Colonic mucosa (tissue), 4 donors: ENCODE data around the gene BUD23. TPM values are rescaled to one million over a fixed set of nuclear protein-coding genes. Genes with fewer than 3 reads are reported as not detected.

Experiments
- DNase-seq: peaks from one replicate; pipeline ENCODE4 v3.0.0-alpha.2; 2020
- H3K27ac ChIP-seq: fragments of 200-600 bp; one replicate; pipeline ENCODE4 v1.8.0; 2021
- H3K27me3 ChIP-seq: fragments of 200-600 bp; one replicate; pipeline ENCODE4 v1.8.0; 2021
- H3K36me3 ChIP-seq: fragments of 200-600 bp; one replicate; pipeline ENCODE4 v1.8.0; 2021
- H3K4me1 ChIP-seq: fragments of 200-600 bp; one replicate; pipeline ENCODE4 v1.8.0; 2021; ENCODE audit warnings: mild to moderate bottlenecking
- H3K4me3 ChIP-seq: fragments of 200-600 bp; one replicate; pipeline ENCODE4 v1.8.0; 2021
- H3K9ac ChIP-seq, 2 donors: one replicate each; pipeline ENCODE4 v1.7.0; 2013; ENCODE audit warnings: control low read depth in 2 of 2, low read depth in 2 of 2, low read length in 2 of 2
- H3K9me3 ChIP-seq: fragments of 200-600 bp; one replicate; pipeline ENCODE4 v1.8.0; 2021
- intact Hi-C: fragments of 100-400 bp; cut with DNase I; formaldehyde crosslinking; loops from one replicate; pipeline ENCODE4 v1.14.1; 2022
- microRNA-seq: library from miRNA; unstranded; fragments of <30 nt; microRNA quantifications from one replicate; pipeline ENCODE4, GENCODE V29; 2019
- total RNA-seq, 2 donors: library from RNA; stranded (reverse); fragmentation: NEBNext Ultra II Directional in 1 of 2; extraction: Animal tissue kit (Norgen Biotek cat#: 25700) in 1 of 2; gene quantifications; one replicate each; pipeline ENCODE4 v1.2.1, GENCODE V29; 2021
- TF ChIP-seq, protein P1 (sequence below): fragments of 200-600 bp; IDR thresholded peaks from one replicate; pipeline ENCODE4 v1.8.0; 2022; ENCODE audit warnings: antibody characterized with exemption, mild to moderate bottlenecking
- donor health status: healthy.
- donor health status: DM: no; HTN: no; CAD: no.
- donor health status: DM: no; HTN: no; CAD: no.

BUD23 gene
- total RNA-seq, 2 donors from 2014 or later, result 46.4 to 79.5 TPM

DNA sequence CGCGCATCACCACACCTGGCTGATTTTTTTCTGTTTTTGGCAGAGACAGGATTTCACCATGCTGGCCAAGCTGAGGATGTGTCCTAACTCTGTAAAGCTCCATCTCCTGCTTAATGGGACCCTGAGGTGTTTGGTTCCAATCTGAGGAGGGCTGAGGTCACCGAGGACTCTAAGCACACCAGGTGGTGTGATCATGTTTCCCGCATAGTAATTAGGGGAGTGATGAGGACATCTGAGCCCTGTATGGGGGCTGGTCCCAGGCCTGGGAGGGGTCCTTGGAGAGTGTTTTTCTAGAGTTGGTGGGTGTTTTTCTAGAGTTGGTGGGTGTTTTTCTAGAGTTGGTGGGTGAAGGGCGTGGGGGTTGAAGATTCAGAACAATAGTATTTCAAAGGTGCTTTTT lies 58.2 kb downstream of the BUD23 start:
- H3K9ac ChIP-seq, result peak overlapping the region in 1 of 2 donors; percentile 96
- peak overlapping the region; percentile 84 for H3K27ac ChIP-seq
- H3K9me3 ChIP-seq, result no peaks in the 10 kb centered on the region
- H3K36me3 ChIP-seq, result no peaks in the 10 kb centered on the region
- H3K27me3 ChIP-seq, result no peaks in the 10 kb centered on the region
- DNase-seq, result no peak
- H3K4me3 ChIP-seq, result no peak overlapping the region
- TF ChIP-seq, protein P1, sequence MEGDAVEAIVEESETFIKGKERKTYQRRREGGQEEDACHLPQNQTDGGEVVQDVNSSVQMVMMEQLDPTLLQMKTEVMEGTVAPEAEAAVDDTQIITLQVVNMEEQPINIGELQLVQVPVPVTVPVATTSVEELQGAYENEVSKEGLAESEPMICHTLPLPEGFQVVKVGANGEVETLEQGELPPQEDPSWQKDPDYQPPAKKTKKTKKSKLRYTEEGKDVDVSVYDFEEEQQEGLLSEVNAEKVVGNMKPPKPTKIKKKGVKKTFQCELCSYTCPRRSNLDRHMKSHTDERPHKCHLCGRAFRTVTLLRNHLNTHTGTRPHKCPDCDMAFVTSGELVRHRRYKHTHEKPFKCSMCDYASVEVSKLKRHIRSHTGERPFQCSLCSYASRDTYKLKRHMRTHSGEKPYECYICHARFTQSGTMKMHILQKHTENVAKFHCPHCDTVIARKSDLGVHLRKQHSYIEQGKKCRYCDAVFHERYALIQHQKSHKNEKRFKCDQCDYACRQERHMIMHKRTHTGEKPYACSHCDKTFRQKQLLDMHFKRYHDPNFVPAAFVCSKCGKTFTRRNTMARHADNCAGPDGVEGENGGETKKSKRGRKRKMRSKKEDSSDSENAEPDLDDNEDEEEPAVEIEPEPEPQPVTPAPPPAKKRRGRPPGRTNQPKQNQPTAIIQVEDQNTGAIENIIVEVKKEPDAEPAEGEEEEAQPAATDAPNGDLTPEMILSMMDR, result no peak
- no peaks in the 10 kb centered on the region for H3K4me1 ChIP-seq
- intact Hi-C loops, result no loop called here

DNA sequence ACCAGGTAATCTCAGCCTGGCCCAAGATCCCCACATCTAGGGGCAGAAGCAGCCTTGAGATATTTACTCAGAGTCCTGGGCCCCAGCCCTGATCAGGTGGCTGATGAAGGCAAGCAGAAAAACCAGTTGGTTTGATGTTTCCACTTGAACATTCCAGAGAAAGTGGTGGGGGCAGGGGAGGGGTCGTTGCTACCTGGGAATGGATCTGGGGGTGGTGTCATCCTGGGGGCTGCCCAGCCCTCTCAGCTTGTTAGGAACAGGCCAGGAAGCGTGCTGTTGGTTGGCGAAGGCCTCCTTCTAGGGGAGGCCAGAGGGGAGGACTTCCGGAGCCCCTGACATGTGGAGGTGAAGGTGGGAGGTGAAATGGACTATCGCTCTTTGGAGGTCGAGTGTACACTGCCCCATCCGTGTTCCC lies 58.9 kb downstream of the BUD23 start:
- Histone ChIP-seq H3K4me1 (no peaks in the 10 kb centered on the region), H3K27me3 (no peaks in the 10 kb centered on the region), H3K9ac (peak overlapping the region; percentile 82 to 96), H3K9me3 (no peaks in the 10 kb centered on the region), H3K36me3 (no peaks in the 10 kb centered on the region), H3K4me3 (no peak overlapping the region), H3K27ac (peak overlapping the region; percentile 84)
- TF ChIP-seq, protein P1, result no peak
- intact Hi-C loops, result no loop called here
- DNase-seq, result peak; percentile 59

DNA sequence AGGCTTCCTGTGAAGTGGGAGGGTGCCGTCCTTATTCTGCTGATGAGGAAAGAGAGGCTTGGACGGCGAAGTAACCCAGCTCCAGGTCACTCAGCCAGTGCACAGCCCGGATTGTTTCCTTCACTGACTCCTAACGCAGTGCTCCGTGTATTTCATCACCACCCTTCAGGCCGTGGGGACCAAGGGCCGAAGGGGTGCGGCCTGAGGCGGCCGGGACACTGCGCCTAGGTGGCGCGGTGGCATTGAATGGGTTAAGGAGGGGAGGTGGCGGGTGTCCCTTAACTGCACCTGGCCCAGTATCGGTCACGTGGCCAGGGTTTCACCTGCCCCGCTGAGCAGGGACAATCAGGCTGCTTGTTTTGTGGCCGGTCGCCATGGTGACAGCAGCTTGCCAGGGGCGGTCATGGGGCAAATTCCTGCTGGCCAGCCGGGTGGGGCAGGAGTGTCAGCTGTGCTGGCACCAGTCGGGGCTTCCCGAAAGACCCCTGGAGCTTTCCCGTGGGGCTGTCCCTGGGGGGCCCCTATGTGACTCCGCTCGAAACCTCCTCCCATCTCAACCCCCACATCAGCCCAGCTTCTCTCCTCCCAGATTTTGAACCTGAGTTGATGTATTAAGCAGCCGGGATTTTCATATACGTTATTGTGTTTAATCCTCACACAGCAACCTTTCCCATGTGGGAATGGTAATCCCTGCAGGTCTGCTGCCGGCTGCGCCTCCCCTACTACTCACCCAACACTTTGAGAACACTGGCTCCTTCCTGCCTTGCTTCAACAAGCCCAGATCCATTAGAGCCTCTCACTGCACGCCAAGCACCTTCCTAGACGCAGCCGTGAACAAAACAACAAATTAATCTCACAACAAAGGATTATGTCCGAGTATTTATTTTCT lies 59.6 kb downstream of the BUD23 start:
- intact Hi-C loops, result no loop called here

DNA sequence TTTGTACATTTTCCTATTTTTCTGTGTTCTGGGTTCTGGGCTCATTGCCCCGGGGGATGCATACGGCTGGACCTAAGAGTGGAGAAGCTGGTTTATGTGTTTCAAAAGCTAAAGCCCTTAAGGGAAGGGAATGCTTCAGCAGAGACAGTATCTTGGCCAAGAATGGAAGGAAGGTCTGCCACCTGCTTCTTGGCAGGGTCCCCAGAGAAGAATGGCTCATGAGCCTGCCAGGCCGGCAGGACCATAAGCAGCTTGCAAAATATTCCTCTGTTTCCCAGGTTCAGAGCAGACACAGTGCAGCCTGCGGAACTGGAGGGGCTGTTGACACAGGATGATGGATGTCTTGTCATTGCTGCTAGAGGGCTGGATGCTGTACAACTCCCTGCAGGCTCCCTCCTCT lies 63.0 kb downstream of the BUD23 start:
- H3K27me3 ChIP-seq, result no peaks in the 10 kb centered on the region
- no peaks in the 10 kb centered on the region for H3K9me3 ChIP-seq
- H3K4me1 ChIP-seq, result no peaks in the 10 kb centered on the region
- intact Hi-C loops, result no loop called here
- H3K9ac ChIP-seq, result no peak overlapping the region
- no peak overlapping the region for H3K27ac ChIP-seq
- no peak for DNase-seq
- H3K36me3 ChIP-seq, result no peaks in the 10 kb centered on the region
- TF ChIP-seq, protein P1, result no peak
- no peak overlapping the region for H3K4me3 ChIP-seq

More for the DNA sequence above, 59.6 kb downstream of the BUD23 start:
- Histone ChIP-seq H3K36me3 (no peaks in the 10 kb centered on the region), H3K9me3 (no peaks in the 10 kb centered on the region), H3K27me3 (no peaks in the 10 kb centered on the region), H3K27ac (peak overlapping the region; percentile 84), H3K9ac (peak overlapping the region; percentile 82 to 96), H3K4me3 (no peak overlapping the region), H3K4me1 (no peaks in the 10 kb centered on the region)
- peak; percentile 99 for DNase-seq
- TF ChIP-seq, protein P1, result no peak

Small RNAs within 50 kb of the gene (microRNA-seq; reads per million reads assigned to microRNA genes)
- gene MIR4284, result not detected

Other genes with a start within 250 kb of the BUD23 start
- under 1 TPM; 0.35 to 0.37 TPM for gene FZD9, start 249.8 kb upstream of the BUD23 start, total RNA-seq
- 10 to 100 TPM; 43.9 to 58.4 TPM for gene BAZ1B, start 161.3 kb upstream of the BUD23 start, total RNA-seq
- 10 to 100 TPM; 53.8 to 56.8 TPM for gene BCL7B, start 125.9 kb upstream of the BUD23 start, total RNA-seq
- gene TBL2, start 105.0 kb upstream of the BUD23 start, total RNA-seq, result 10 to 100 TPM; 36.5 to 50.2 TPM
- gene MLXIPL, start 59.1 kb upstream of the BUD23 start, total RNA-seq, result 10 to 100 TPM in 1 of 2 donors, 1 to 10 TPM in 1; 9.5 to 15.7 TPM
- gene VPS37D, start 15.8 kb upstream of the BUD23 start, total RNA-seq, result 1 to 10 TPM in 1 of 2 donors, under 1 TPM in 1; 0.62 to 2.0 TPM
- gene DNAJC30, start 144 bp upstream of the BUD23 start, total RNA-seq, result 10 to 100 TPM in 1 of 2 donors, 1 to 10 TPM in 1; 9.7 to 15.1 TPM
- gene STX1A, start 36.1 kb downstream of the BUD23 start, total RNA-seq, result 1 to 10 TPM; 7.0 to 7.2 TPM
- 100 to 1,000 TPM; 109 to 123 TPM for gene ABHD11, start 55.2 kb downstream of the BUD23 start, total RNA-seq
- 100 to 1,000 TPM; 599 to 634 TPM for gene CLDN3, start 86.7 kb downstream of the BUD23 start, total RNA-seq
- gene CLDN4, start 147.4 kb downstream of the BUD23 start, total RNA-seq, result 100 to 1,000 TPM; 568 to 932 TPM
- 1 to 10 TPM; 4.0 to 7.4 TPM for gene METTL27, start 158.9 kb downstream of the BUD23 start, total RNA-seq
- gene TMEM270, start 177.6 kb downstream of the BUD23 start, total RNA-seq, result not detected